Limb (tissue), 2 donors: ENCODE results near the gene CILP.
A peak's percentile ranks its signal among the peaks of the same experiment; 100 is the strongest.

Experiments used
- DNase-seq, 2 donors: peaks; one replicate each; pipeline ENCODE4 v3.0.0-alpha.2; 2016; ENCODE audit errors: extremely low spot score in 2 of 2

CILP gene

DNA sequence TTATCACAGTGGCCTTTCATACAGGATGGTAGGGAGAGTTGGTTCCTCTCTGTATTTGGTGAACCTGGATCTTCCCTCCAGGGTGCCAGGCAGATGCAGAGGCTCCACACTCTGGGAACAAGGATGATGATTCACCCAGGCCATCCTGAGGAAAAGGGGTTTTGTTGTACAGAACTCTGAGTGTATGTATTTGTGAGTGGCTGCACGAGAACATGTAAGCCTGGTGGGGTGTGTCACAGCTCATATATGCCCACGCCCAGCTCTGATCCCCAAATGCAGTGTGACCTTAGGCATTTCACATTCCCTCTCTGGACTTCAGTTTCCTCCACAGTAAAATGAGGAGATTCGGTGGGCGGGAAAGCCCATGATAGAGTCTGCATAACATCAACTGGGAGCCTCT, 11.6 kb upstream of the CILP start:
- no peak for DNase-seq

GRCh38 chr15:65221697-65222096, 10.4 kb upstream of the CILP start:
- no peak for DNase-seq

DNA sequence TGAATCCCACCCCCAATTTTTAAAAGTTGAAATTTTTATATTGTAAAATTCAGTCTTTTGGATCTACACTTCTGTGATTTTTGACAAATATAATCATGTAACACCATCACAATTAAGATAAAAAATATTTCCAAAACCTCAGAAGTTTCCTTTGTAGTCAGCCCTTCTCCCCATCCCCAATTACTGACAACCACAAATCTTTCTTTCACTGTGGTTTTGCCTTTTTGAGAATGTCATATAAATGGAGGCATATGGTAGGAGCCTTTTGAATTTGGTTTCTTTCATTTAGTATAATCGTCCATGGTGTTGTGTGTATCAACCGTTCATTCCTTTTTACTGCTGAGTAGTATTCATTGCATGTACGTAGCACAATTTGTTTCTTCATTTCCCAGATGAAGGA, 7.9 kb upstream of the CILP start:
- no peak for DNase-seq

- no peak for DNase-seq
Measured at GRCh38 chr15:65217526-65218482, 6.5 kb upstream of the CILP start.

GRCh38 chr15:65215496-65215895, 4.2 kb upstream of the CILP start:
- no peak for DNase-seq

GRCh38 chr15:65214010-65214409, 2.7 kb upstream of the CILP start:
- no peak for DNase-seq

DNA sequence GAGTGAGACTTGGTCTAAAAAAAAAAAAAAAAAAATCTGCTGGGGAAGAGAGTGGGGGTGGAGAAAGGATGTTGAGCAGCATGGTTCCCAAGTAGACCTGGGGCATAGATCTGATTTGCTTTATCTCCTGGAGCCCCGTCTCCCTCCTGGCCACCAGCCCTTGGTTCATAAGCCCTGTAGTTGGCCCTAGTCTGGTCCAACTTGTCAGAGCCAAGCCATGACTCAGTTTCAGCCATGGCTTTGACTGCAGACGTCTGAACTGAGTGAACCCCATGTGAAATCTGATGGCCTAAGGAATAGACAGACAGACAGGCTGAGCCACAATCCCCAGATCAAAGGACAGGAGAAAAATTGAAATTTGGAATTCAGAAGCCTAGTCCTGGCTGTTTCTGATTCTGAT, 2.0 kb upstream of the CILP start:
- DNase-seq, result no peak

GRCh38 chr15:65212097-65212496, 824 bp upstream of the CILP start:
- no peak for DNase-seq

- peak; percentile 76 to 85 for DNase-seq
Measured at GRCh38 chr15:65211482-65211982, 259 bp upstream of the CILP start.

- DNase-seq, result peak in 1 of 2 donors; percentile 35
Measured at GRCh38 chr15:65209701-65210643, 1.3 kb downstream of the CILP start.

DNA sequence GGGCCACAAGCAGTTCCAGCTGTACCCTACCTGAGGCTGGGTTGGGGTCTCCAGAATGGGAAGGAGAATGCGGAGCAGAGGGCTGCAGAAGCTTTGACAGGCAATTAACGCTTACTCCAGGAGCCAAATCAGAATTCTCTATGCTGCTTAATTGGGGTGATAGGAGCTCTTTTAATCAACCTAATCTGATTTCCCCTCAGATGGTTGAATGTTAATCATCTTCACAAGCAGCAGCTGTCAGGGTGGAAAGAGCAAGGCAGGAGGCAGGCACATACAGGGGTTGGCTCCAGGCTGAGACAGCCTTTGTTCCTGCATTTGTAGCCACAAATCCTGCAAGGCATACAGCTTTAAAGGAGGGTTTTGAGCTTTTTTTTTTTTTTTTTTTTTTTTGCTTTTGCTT, 2.6 kb downstream of the CILP start:
- DNase-seq, result no peak

DNA sequence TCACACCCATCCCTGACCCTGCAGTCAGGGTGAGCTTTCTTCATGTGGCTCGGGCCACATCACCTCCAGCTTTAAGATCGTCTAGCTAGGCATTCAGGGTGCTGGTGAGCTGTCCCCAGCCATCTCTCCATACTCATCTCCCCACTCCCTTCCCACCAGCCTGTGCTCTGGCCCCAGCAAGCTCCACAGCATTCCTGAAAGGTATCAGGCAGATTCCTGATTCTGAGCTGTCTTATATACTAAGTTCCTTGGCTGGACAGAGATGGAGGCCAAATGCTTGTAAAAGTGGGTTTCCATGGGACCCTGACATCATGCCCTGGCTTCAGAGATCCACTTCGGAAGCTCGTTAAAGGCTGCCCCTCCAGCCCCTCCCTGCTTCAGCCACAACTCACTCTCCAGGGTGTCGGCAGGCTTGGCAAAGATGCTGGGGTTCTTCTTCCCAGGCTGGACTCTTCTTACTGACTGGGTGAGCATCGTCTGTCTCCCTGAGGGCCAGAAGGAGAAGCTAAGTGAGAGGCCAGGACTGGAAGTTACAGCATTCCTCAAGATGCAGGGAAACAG, 3.9 kb downstream of the CILP start:
- no peak for DNase-seq

DNA sequence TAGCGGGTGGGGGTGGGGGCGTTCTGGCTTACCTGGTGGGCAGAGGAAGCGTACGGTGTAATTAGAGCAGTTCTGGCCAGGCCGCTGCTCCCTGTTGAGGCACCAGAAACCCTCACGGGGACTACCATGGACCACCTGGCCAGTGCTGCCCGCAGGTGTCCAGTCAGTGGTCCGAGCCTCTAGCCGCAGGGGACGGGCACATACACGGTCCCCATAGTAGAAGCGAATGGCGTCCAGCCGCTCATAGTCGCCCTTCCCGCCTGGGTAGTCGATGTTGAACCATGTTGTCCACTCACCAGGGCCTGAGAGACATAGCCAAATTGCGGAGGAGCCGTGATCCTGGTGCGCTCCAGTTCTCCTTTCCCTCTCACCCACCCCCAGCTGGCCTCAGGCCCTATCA, 4.5 kb downstream of the CILP start:
- no peak for DNase-seq

DNA sequence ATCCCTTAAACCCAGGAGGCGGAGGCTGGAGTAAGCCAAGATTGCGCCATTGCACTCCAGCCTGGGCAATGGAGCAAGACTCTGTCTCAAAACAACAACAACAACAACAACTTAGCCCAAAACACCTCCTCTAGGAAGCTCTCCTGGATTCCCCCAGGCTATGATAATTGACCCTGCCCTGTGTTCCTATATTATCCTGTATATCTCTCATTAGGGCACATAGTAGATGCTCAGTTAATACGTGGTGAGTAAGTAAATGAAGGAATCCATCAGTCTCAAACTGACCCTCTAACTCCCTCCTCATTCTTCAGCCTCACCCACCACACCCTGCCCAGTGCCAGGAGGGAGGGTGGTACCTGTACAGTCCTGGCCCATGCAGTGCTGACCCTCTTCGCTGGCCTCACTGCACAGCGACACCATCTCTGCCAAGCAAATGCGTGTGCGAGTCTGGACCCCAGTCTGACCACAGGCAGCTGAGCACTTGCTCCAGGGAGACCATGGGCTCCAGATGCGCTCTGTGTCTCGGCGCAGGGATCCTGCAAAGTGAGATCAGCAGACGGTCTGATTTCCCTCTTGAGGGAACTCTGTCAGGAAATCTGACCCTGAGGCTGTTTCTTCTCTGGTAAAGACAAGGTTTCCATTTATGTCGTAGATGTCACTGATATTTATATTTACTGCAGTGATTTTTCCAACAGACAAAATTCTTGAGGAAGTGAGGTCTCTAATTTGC, 6.2 kb downstream of the CILP start:
- no peak for DNase-seq

DNA sequence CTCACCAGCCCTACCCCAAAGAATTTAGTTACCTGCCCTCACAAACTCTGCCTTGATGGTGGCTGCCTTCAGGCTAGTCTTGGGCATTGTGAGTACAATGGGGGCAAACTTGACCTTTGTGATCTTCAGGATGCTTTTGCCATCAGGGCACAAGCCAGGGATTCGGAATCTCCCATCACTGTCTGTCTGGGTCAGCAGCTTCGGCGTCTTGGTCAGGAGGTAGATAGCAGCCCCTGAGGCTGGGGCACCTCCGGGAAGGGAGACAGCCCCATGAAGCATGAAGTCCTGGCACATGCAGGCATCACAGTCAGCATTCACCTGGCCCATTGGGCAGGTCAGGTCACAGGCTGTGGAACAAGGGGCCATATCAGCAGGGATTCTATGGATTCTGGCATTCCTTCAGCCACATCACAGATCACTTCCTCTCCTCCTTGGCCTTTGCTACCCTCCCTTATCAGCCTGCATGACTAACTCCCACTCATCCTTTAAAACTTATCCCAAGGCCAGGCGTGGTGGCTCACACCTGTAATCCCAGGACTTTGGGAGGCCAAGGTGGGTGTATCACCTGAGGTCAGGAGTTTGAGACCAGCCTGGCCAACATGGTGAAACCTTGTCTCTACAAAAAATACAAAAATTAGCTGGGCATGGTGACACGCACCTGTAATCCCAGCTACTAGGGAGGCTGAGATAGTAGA, 6.9 kb downstream of the CILP start:
- DNase-seq, result no peak

DNA sequence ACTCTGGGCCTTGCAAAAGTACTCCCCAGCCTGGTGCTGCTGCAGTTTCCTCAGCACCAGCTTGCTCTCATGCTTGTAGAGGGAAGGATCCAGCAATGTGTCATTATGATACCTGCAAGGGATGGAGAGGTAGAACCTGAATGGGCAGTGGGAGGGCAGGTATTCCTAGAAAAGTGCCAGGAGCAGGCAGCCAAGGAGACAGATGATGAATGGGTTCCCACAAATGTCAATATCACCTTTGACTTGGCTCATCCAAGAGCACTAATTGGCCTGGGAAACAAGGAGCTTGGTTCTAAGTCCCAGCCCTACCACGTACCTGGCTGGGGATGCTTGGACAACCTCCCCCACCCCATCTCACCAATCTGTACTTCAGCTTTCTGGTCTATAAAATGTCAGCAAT, 9.4 kb downstream of the CILP start:
- no peak for DNase-seq

DNA sequence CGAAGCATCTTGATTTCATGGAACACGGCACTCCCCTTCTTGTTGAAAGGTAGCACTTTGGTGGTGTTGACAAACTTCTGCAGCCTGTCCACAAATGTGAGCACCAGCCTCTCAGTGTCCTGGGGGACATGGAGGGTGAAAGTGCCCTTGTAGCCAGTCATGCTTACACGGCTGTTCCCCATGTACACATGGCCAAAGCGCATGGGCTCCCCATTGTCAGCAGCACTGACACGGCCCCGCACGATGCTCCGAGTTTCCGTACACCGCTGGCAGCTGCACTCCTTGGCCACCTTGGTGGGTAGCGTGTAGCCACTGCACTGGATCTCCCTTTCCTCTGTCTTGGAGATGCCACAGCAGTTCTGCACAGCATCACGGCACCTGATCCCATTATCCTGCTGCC, 12.7 kb downstream of the CILP start:
- DNase-seq, result no peak

GRCh38 chr15:65197337-65197645, 14.0 kb downstream of the CILP start:
- no peak for DNase-seq

GRCh38 chr15:65196637-65197336, 14.5 kb downstream of the CILP start:
- no peak for DNase-seq

- DNase-seq, result peak in 1 of 2 donors; percentile 49
Measured at GRCh38 chr15:65195548-65195923, 15.7 kb downstream of the CILP start.
